22Rv1 (cell line): ENCODE results near the gene BCL3.

Experiments used
- H3K27ac ChIP-seq: fragments of 450-650 bp; 2 replicates; pipeline ENCODE4 v1.5.1; 2017
- CTCF ChIP-seq: fragments of 450-650 bp; IDR thresholded peaks from 2 replicates; pipeline ENCODE4 v1.5.1; 2017; ENCODE audit warnings: mild to moderate bottlenecking
- ZFX ChIP-seq: fragments of 450-650 bp; IDR thresholded peaks from 2 replicates; pipeline ENCODE4 v1.6.1; 2017; ENCODE audit warnings: antibody characterized with exemption, borderline replicate concordance

BCL3 gene, protein sequence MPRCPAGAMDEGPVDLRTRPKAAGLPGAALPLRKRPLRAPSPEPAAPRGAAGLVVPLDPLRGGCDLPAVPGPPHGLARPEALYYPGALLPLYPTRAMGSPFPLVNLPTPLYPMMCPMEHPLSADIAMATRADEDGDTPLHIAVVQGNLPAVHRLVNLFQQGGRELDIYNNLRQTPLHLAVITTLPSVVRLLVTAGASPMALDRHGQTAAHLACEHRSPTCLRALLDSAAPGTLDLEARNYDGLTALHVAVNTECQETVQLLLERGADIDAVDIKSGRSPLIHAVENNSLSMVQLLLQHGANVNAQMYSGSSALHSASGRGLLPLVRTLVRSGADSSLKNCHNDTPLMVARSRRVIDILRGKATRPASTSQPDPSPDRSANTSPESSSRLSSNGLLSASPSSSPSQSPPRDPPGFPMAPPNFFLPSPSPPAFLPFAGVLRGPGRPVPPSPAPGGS

DNA sequence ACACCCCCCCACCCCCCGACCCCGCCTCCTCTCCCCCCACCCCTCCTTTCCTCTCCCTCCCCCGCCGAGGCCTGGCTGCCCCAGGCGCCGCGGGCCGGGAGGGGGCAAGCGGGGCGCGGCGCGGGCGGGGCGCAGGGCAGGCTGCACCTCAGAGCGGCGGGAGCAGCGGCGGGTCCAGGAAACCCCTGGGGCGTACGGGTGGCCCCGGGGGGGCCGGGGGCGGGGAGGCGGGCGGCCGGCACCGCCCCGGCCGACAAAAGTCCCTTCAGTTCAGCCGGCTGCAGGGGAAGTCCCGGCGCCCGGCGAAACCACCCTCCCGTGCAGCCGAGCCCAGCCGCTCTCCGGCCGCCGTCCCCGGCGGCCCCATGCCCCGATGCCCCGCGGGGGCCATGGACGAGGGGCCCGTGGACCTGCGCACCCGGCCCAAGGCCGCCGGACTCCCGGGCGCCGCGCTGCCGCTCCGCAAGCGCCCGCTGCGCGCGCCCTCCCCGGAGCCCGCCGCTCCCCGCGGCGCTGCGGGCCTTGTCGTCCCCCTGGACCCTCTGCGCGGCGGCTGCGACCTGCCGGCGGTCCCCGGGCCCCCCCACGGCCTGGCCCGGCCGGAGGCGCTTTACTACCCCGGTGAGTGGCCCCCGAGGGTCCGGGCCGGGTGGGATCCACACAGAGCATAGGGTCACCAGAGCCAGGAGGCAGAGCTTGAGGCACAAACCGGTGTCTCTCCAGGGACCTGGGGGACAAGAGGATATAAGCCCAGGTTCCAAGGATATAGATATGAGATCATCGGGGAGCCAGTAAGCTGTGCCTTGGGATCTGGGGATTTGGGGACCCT, at the start of gene BCL3:
Gene BCL3, plus strand, starts transcription at position 283 of the 829 bp plus-strand sequence. Its CDS starts 83 bp downstream, at position 366.
- peak within 1 kb of the TSS; percentile 95 for H3K27ac ChIP-seq
- TF ChIP-seq CTCF (peak; percentile 11; the same call in 1 of the 2 replicates), ZFX (no peak)

DNA sequence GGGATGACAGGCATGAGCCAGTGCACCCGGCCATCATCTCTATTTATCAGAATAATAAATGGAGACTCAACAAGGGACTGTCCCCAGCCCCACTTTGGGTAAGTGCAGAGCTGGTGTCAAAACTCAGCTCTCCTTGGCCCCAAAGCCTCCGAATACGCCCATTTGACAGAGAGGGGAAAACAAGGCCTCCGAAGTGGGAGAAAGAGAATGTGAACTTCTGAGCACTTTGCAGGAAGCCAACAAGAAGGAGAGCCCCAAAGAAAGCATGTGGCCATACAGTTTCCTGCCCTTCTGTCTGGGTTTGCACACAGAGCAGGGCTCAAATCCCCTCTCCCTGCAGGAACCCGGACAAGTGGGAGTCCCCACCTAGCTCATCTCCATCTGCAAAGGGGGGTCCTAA, 48.0 kb upstream of the BCL3 start:
- H3K27ac ChIP-seq, result no peak overlapping the region
- TF ChIP-seq ZFX, result no peak
- TF ChIP-seq CTCF, result no peak

GRCh38 chr19:44701228-44701627, 47.3 kb upstream of the BCL3 start:
- no peak overlapping the region for H3K27ac ChIP-seq
- TF ChIP-seq ZFX (no peak), CTCF (no peak)

GRCh38 chr19:44702551-44703176, 45.8 kb upstream of the BCL3 start:
- TF ChIP-seq ZFX, result no peak
- no peak for TF ChIP-seq CTCF

GRCh38 chr19:44703336-44704078, 45.0 kb upstream of the BCL3 start:
- TF ChIP-seq CTCF (no peak), ZFX (no peak)
- H3K27ac ChIP-seq, result no peak overlapping the region

More at GRCh38 chr19:44702551-44703176, 45.8 kb upstream of the BCL3 start:
- no peak overlapping the region for H3K27ac ChIP-seq

GRCh38 chr19:44704982-44705381, 43.5 kb upstream of the BCL3 start:
- no peak overlapping the region for H3K27ac ChIP-seq
- TF ChIP-seq ZFX (no peak), CTCF (no peak)
